ENCODE measurements around the gene ANGPTL7.

GRCh38 chr1:11147197-11147770, 41.9 kb upstream of the ANGPTL7 start:
- no peak for TF ChIP-seq CTCF (IDR thresholded peaks at IDR 0.05)
- no peak for TF ChIP-seq POLR2A (IDR thresholded peaks at IDR 0.05)

Data from sigmoid colon (tissue), 3 donors.